Right ventricle myocardium inferior (tissue), 1 donor: Measurements from ENCODE around the gene GRM7. TPM values are rescaled to one million over a fixed set of nuclear protein-coding genes. Genes with fewer than 3 reads are reported as not detected.
A peak's percentile ranks its signal among the peaks of the same experiment; 100 is the strongest.

Experiments used
- ATAC-seq: fragments of 200-7000 bp; cut with Tn5 transposase; one replicate; pipeline ENCODE4 v1.9.1; 2020; ENCODE audit warnings: mild to moderate bottlenecking, moderate library complexity
- DNase-seq: peaks from one replicate; pipeline ENCODE4 v3.0.0; 2021; ENCODE audit errors: missing footprints
- intact Hi-C: fragments of 100-400 bp; cut with DNase I; formaldehyde crosslinking; loops from one replicate; pipeline ENCODE4 v1.11.0; 2022
- total RNA-seq: library from RNA; stranded (reverse); fragmentation: NEBNext Ultra II Directional; extraction: Animal tissue kit (Norgen Biotek cat#: 25700); gene quantifications from one replicate; pipeline ENCODE4 v1.2.1, GENCODE V29; 2021
- donor health status: DM: no; HTN: yes; CAD: no; lungs with severe emphysema.

The GRM7 gene
- total RNA-seq, 1 donor from 2014 or later = not detected

- no peak for DNase-seq
- no peak for ATAC-seq
- intact Hi-C loops = no loop called here
Observed at GRCh38 chr3:7275396-7275795, 414.5 kb downstream of the GRM7 start.

GRCh38 chr3:7280318-7280717 lies 419.4 kb downstream of the GRM7 start:
- DNase-seq (no peak), ATAC-seq (no peak)
- intact Hi-C loops = no loop called here

GRCh38 chr3:7282988-7283387 lies 422.1 kb downstream of the GRM7 start:
- ATAC-seq (no peak), DNase-seq (no peak)
- intact Hi-C loops = no loop called here

GRCh38 chr3:7285505-7285904 lies 424.6 kb downstream of the GRM7 start:
- no peak for ATAC-seq
- no peak for DNase-seq
- intact Hi-C loops = loop anchor here (1.0 kb wide), 1 partner anchor 261 kb away; no protein-coding TSS in a partner anchor

- intact Hi-C loops = no loop called here
- DNase-seq (no peak), ATAC-seq (no peak)
Observed at GRCh38 chr3:7288133-7288532, 427.2 kb downstream of the GRM7 start.

GRCh38 chr3:7289121-7289520 lies 428.2 kb downstream of the GRM7 start:
- intact Hi-C loops = no loop called here
- peak; percentile 42 for ATAC-seq
- no peak for DNase-seq

GRCh38 chr3:7290077-7290825 lies 429.3 kb downstream of the GRM7 start:
- no peak for ATAC-seq
- intact Hi-C loops = no loop called here
- DNase-seq = no peak

- no peak for ATAC-seq
- DNase-seq = no peak
- intact Hi-C loops = no loop called here
Observed at GRCh38 chr3:7292362-7292761, 431.4 kb downstream of the GRM7 start.

GRCh38 chr3:7293286-7293685 lies 432.4 kb downstream of the GRM7 start:
- ATAC-seq = peak; percentile 76
- intact Hi-C loops = no loop called here
- DNase-seq = no peak

- intact Hi-C loops = no loop called here
- ATAC-seq (no peak), DNase-seq (no peak)
Observed at GRCh38 chr3:7305561-7305960, 444.6 kb downstream of the GRM7 start.

- ATAC-seq = no peak
- no peak for DNase-seq
- intact Hi-C loops = no loop called here
Observed at GRCh38 chr3:7306901-7307300, 446.0 kb downstream of the GRM7 start.

- intact Hi-C loops = no loop called here
- DNase-seq (no peak), ATAC-seq (no peak)
Observed at GRCh38 chr3:7307410-7307809, 446.5 kb downstream of the GRM7 start.

- intact Hi-C loops = no loop called here
- DNase-seq (peak; percentile 50), ATAC-seq (peak; percentile 94)
Observed at GRCh38 chr3:7309641-7310102, 448.8 kb downstream of the GRM7 start.

GRCh38 chr3:7315037-7315436 lies 454.1 kb downstream of the GRM7 start:
- intact Hi-C loops = no loop called here
- ATAC-seq (no peak), DNase-seq (no peak)

GRCh38 chr3:7322957-7323669 lies 462.2 kb downstream of the GRM7 start:
- ATAC-seq = no peak
- DNase-seq = no peak
- intact Hi-C loops = no loop called here

- DNase-seq (no peak), ATAC-seq (no peak)
- intact Hi-C loops = no loop called here
Observed at GRCh38 chr3:7328339-7328738, 467.4 kb downstream of the GRM7 start.

- intact Hi-C loops = no loop called here
- no peak for ATAC-seq
- DNase-seq = no peak
Observed at GRCh38 chr3:7332696-7333095, 471.8 kb downstream of the GRM7 start.

- intact Hi-C loops = no loop called here
- DNase-seq = peak; percentile 37
- no peak for ATAC-seq
Observed at GRCh38 chr3:7333125-7333524, 472.2 kb downstream of the GRM7 start.

GRCh38 chr3:7340795-7341194 lies 479.9 kb downstream of the GRM7 start:
- DNase-seq = no peak
- intact Hi-C loops = no loop called here
- no peak for ATAC-seq

GRCh38 chr3:7346364-7346763 lies 485.4 kb downstream of the GRM7 start:
- intact Hi-C loops = no loop called here
- ATAC-seq (no peak), DNase-seq (no peak)
